ENCODE data around the gene ANGPT4.

GRCh38 chr20:953742-954141 lies 37.6 kb upstream of the ANGPT4 start:
- TF ChIP-seq CTCF (IDR thresholded peaks at IDR 0.05; ENCODE audit: insufficient read depth, low read length, poor library complexity, severe bottlenecking) (no peak), EZH2phosphoT487 (conservative IDR thresholded peaks at IDR 0.05; ENCODE audit: low read length) (no peak)

All from SU-DHL-6 (cell line).